ENCODE measurements around the gene TMEM272.

TMEM272 gene

GRCh38 chr13:51849145-51850101 is 4.4 kb upstream of the TMEM272 start:
- peak; percentile 6 for DNase-seq

- no peak for DNase-seq
These were observed 3.7 kb upstream of the TMEM272 start for GRCh38 chr13:51848674-51849073.

- no peak for DNase-seq
These were observed 1.8 kb upstream of the TMEM272 start for GRCh38 chr13:51846756-51847155.

- DNase-seq: no peak
These were observed 769 bp upstream of the TMEM272 start for GRCh38 chr13:51845574-51846318.

GRCh38 chr13:51843529-51843928 is 1.4 kb downstream of the TMEM272 start:
- DNase-seq: no peak

- no peak for DNase-seq
These were observed 3.2 kb downstream of the TMEM272 start for GRCh38 chr13:51841732-51842131.

GRCh38 chr13:51840917-51841316 is 4.1 kb downstream of the TMEM272 start:
- no peak for DNase-seq

GRCh38 chr13:51839711-51840540 is 5.1 kb downstream of the TMEM272 start:
- no peak for DNase-seq

- no peak for DNase-seq
These were observed 6.6 kb downstream of the TMEM272 start for GRCh38 chr13:51838240-51838846.

GRCh38 chr13:51837016-51837415 is 8.0 kb downstream of the TMEM272 start:
- no peak for DNase-seq

GRCh38 chr13:51834581-51835171 is 10.3 kb downstream of the TMEM272 start:
- DNase-seq: peak; percentile 94

GRCh38 chr13:51833980-51834379 is 11.0 kb downstream of the TMEM272 start:
- no peak for DNase-seq

- DNase-seq: peak; percentile 29
These were observed 12.4 kb downstream of the TMEM272 start for GRCh38 chr13:51832471-51833152.

GRCh38 chr13:51831519-51831918 is 13.5 kb downstream of the TMEM272 start:
- no peak for DNase-seq

GRCh38 chr13:51829568-51829899 is 15.4 kb downstream of the TMEM272 start:
- DNase-seq: peak; percentile 29

GRCh38 chr13:51828730-51829567 is 16.0 kb downstream of the TMEM272 start:
- no peak for DNase-seq

- DNase-seq: no peak
These were observed 17.7 kb downstream of the TMEM272 start for GRCh38 chr13:51827254-51827653.

- peak; percentile 23 for DNase-seq
These were observed 18.4 kb downstream of the TMEM272 start for GRCh38 chr13:51826606-51827005.

- DNase-seq: no peak
These were observed 19.2 kb downstream of the TMEM272 start for GRCh38 chr13:51825681-51826254.

GRCh38 chr13:51825165-51825592 is 19.8 kb downstream of the TMEM272 start:
- no peak for DNase-seq
